IMR-90 (cell line): Measurements from ENCODE around the gene TM4SF1. TPM values are rescaled to one million over a fixed set of nuclear protein-coding genes. Genes with fewer than 3 reads are reported as not detected.

Experiments
- ATAC-seq: fragments of 200-7000 bp; cut with Tn5 transposase; 2 replicates; pipeline ENCODE4 v1.9.1; 2020; ENCODE audit warnings: low read depth, mild to moderate bottlenecking, moderate library complexity
- BruUV-seq: library from RNA; stranded (reverse); fragments of 400-500 nt; replicated peaks from 2 replicates; lab custom pipeline; 2021; lab: Mats Ljungman, UMichigan
- CTCF ChIA-PET: fragments of 300-600 bp; formaldehyde crosslinking; extraction: SDS; loops from one replicate; lab custom pipeline; 2021; ENCODE audit warnings: antibody characterized with exemption; lab: Yijun Ruan, JAX
- POLR2A ChIA-PET: fragments of 300-600 bp; sonication (Branson Sonifier 250); formaldehyde crosslinking; loops from one replicate; lab custom pipeline; 2022; ENCODE audit warnings: antibody characterized with exemption; ENCODE audit not compliant: unreplicated experiment; lab: Charles Lee
- DNase-seq: peaks from one replicate; pipeline ENCODE4 v3.0.0; 2013
- H2AFZ ChIP-seq: replicated peaks from 2 replicates; pipeline ENCODE3; 2013; ENCODE audit warnings: low read length, mild to moderate bottlenecking; ENCODE audit not compliant: poor library complexity
- H2AK5ac ChIP-seq: 2 replicates; pipeline ENCODE4 v1.6.1; 2013; ENCODE audit warnings: low read depth, low read length, inconsistent platforms
- H2AK9ac ChIP-seq: replicated peaks from 2 replicates; pipeline ENCODE3; 2013; ENCODE audit warnings: mild to moderate bottlenecking, low read depth, low read length, moderate library complexity; ENCODE audit not compliant: poor library complexity
- H2BK120ac ChIP-seq: 2 replicates; pipeline ENCODE4 v1.6.1; 2013; ENCODE audit warnings: low read depth, low read length, inconsistent platforms
- H2BK15ac ChIP-seq: 3 replicates; pipeline ENCODE4 v1.6.1; 2013; ENCODE audit warnings: low read depth, low read length, inconsistent platforms
- H2BK20ac ChIP-seq: 2 replicates; pipeline ENCODE4 v1.6.1; 2013; ENCODE audit warnings: low read depth, mild to moderate bottlenecking, inconsistent platforms, low read length, moderate library complexity
- H2BK5ac ChIP-seq: 2 replicates; pipeline ENCODE4 v1.6.1; 2013; ENCODE audit warnings: mild to moderate bottlenecking, low read depth, low read length, inconsistent platforms; ENCODE audit not compliant: poor library complexity, severe bottlenecking
- H3K14ac ChIP-seq: replicated peaks from 2 replicates; pipeline ENCODE4 v1.6.1; 2013; ENCODE audit warnings: low read depth, low read length, inconsistent platforms
- H3K18ac ChIP-seq: 2 replicates; pipeline ENCODE4 v1.6.1; 2013; ENCODE audit warnings: low read depth, low read length, control low read depth
- H3K23ac ChIP-seq: 2 replicates; pipeline ENCODE4 v1.6.1; 2013; ENCODE audit warnings: low read depth, low read length, inconsistent platforms
- H3K27ac ChIP-seq: 2 replicates; pipeline ENCODE4 v1.5.1; 2013; ENCODE audit warnings: mild to moderate bottlenecking, control low read depth, low read length; ENCODE audit not compliant: insufficient read depth
- H3K27me3 ChIP-seq: 2 replicates; pipeline ENCODE4 v1.6.1; 2013; ENCODE audit warnings: low read length; ENCODE audit not compliant: control insufficient read depth, insufficient read depth
- H3K36me3 ChIP-seq: 2 replicates; pipeline ENCODE4 v1.6.1; 2013; ENCODE audit warnings: low read length, mixed read lengths; ENCODE audit not compliant: control insufficient read depth, insufficient read depth
- H3K4ac ChIP-seq: 2 replicates; pipeline ENCODE4 v1.6.1; 2013; ENCODE audit warnings: low read depth, low read length, inconsistent platforms
- H3K4me1 ChIP-seq: 2 replicates; pipeline ENCODE4 v1.6.1; 2013; ENCODE audit warnings: low read length, mixed read lengths; ENCODE audit not compliant: control insufficient read depth, insufficient read depth
- H3K4me2 ChIP-seq: 2 replicates; pipeline ENCODE4 v1.6.1; 2013; ENCODE audit warnings: low read depth, mild to moderate bottlenecking, control low read depth, low read length, moderate library complexity
- H3K4me3 ChIP-seq: 2 replicates; pipeline ENCODE4 v1.5.1; 2013; ENCODE audit warnings: low read depth, mild to moderate bottlenecking, control low read depth, low read length, moderate library complexity; ENCODE audit not compliant: insufficient read depth
- H3K56ac ChIP-seq: 2 replicates; pipeline ENCODE4 v1.6.1; 2013; ENCODE audit warnings: low read length, inconsistent platforms; ENCODE audit not compliant: insufficient read depth; ENCODE audit errors: extremely low read depth
- H3K79me1 ChIP-seq, 2 experiments: 2 replicates each; pipeline ENCODE4 v1.6.1; 2013; ENCODE audit warnings: low read length in 2 of 2, inconsistent platforms in 1 of 2, low read depth in 1 of 2
- H3K9ac ChIP-seq: 2 replicates; pipeline ENCODE4 v1.6.1; 2013; ENCODE audit warnings: low read depth, low read length, control low read depth
- H3K9me1 ChIP-seq: 2 replicates; pipeline ENCODE4 v1.6.1; 2013; ENCODE audit warnings: low read length, inconsistent platforms; ENCODE audit not compliant: insufficient read depth
- H3K9me3 ChIP-seq: 2 replicates; pipeline ENCODE4 v1.6.1; 2013; ENCODE audit warnings: low read length; ENCODE audit not compliant: control insufficient read depth, insufficient read depth
- H4K20me1 ChIP-seq: 2 replicates; pipeline ENCODE4 v1.6.1; 2013; ENCODE audit warnings: low read length, inconsistent platforms; ENCODE audit not compliant: insufficient read depth
- H4K5ac ChIP-seq: 2 replicates; pipeline ENCODE4 v1.6.1; 2013; ENCODE audit warnings: mild to moderate bottlenecking, low read depth, low read length, control low read depth
- H4K8ac ChIP-seq, 2 experiments: 2 replicates each; pipeline ENCODE4 v1.6.1; 2013; ENCODE audit warnings: low read depth in 2 of 2, low read length in 2 of 2, control low read depth in 1 of 2, inconsistent platforms in 1 of 2
- H4K91ac ChIP-seq: 2 replicates; pipeline ENCODE4 v1.6.1; 2013; ENCODE audit warnings: low read depth, low read length, inconsistent platforms; ENCODE audit not compliant: insufficient read depth
- CHD1 ChIP-seq: IDR thresholded peaks from 2 replicates; pipeline ENCODE4 v1.6.1; 2012; ENCODE audit warnings: low read depth, low read length, improper control_type of control experiment
- CTCF ChIP-seq: conservative IDR thresholded peaks from 2 replicates; pipeline ENCODE4 v1.5.1; 2012; ENCODE audit warnings: mild to moderate bottlenecking, low read depth, low read length, improper control_type of control experiment
- ELK1 ChIP-seq: fragments of 150-350 bp; IDR thresholded peaks from 2 replicates; pipeline ENCODE4 v1.6.1; 2016; ENCODE audit warnings: low read depth, mild to moderate bottlenecking, low read length, moderate library complexity, borderline replicate concordance
- FOS ChIP-seq: fragments of 150-350 bp; IDR thresholded peaks from 2 replicates; pipeline ENCODE4 v1.6.1; 2016; ENCODE audit warnings: low read depth, low read length
- MAFK ChIP-seq: IDR thresholded peaks from 2 replicates; pipeline ENCODE4 v1.6.1; 2012; ENCODE audit warnings: low read depth, low read length, improper control_type of control experiment
- MAZ ChIP-seq: IDR thresholded peaks from 2 replicates; pipeline ENCODE4 v1.6.1; 2012; ENCODE audit warnings: low read depth, mild to moderate bottlenecking, low read length, improper control_type of control experiment, moderate library complexity, borderline replicate concordance
- MXI1 ChIP-seq: IDR thresholded peaks from 2 replicates; pipeline ENCODE4 v1.6.1; 2012; ENCODE audit warnings: low read depth, mild to moderate bottlenecking, low read length, moderate library complexity, borderline replicate concordance
- NFE2L2 ChIP-seq: fragments of 150-350 bp; IDR thresholded peaks from 2 replicates; pipeline ENCODE4 v1.6.1; 2016; ENCODE audit warnings: low read depth, mild to moderate bottlenecking, low read length
- POLR2A ChIP-seq: IDR thresholded peaks from 2 replicates; pipeline ENCODE4 v1.6.1; 2012; ENCODE audit warnings: mild to moderate bottlenecking, low read depth, low read length
- RAD21 ChIP-seq: IDR thresholded peaks from 2 replicates; pipeline ENCODE4 v1.6.1; 2012; ENCODE audit warnings: low read length, improper control_type of control experiment
- RCOR1 ChIP-seq: IDR thresholded peaks from 2 replicates; pipeline ENCODE4 v1.6.1; 2012; ENCODE audit warnings: mild to moderate bottlenecking, low read length, improper control_type of control experiment; ENCODE audit not compliant: insufficient replicate concordance
- SMC3 ChIP-seq: fragments of 150-350 bp; IDR thresholded peaks from 2 replicates; pipeline ENCODE4 v1.6.1; 2016; ENCODE audit warnings: low read depth, mild to moderate bottlenecking, antibody characterized with exemption, low read length, moderate library complexity
- USF2 ChIP-seq: fragments of 150-350 bp; IDR thresholded peaks from 2 replicates; pipeline ENCODE4 v1.6.1; 2017; ENCODE audit warnings: mild to moderate bottlenecking, antibody characterized with exemption, low read length, low read depth
- dilution Hi-C: fragments of 300-500 bp; cut with HindIII; formaldehyde crosslinking; loops from one replicate; pipeline ENCODE4 v1.14.3; 2018; ENCODE audit warnings: low sequenced_read_pairs; ENCODE audit not compliant: unreplicated experiment
- in situ Hi-C: fragments of 300-500 bp; cut with MboI; formaldehyde crosslinking; loops from 3 replicates; pipeline ENCODE4 v1.14.3; 2019; ENCODE audit warnings: low sequenced_read_pairs, inconsistent platforms, mixed read lengths
- intact Hi-C: fragments of 100-400 bp; cut with micrococcal nuclease; formaldehyde crosslinking; loops from 2 replicates; pipeline ENCODE4 v1.10.0; 2022
- polyA plus RNA-seq, 3 experiments: library from polyadenylated mRNA; depleted of rRNA; stranded (reverse); fragments of >200 nt; gene quantifications; 2 replicates each; pipeline ENCODE4 v1.2.3, GENCODE V29; 2012; ENCODE audit warnings: low replicate concordance in 1 of 3
- total RNA-seq: library from RNA; depleted of rRNA; stranded (reverse); fragments of >200 nt; gene quantifications from 2 replicates; pipeline ENCODE4 v1.2.3, GENCODE V29; 2012

The TM4SF1 gene
- total and polyA plus RNA-seq, 2 of the 4 experiments (the other 2 are of a cell fraction): 232 to 302 TPM

GRCh38 chr3:149325581-149325980 lies 51.9 kb downstream of the TM4SF1 start (continued):
- no peak for TF ChIP-seq CHD1

- H4K91ac ChIP-seq: no peak overlapping the region
- no peak overlapping the region for H2BK15ac ChIP-seq
- H3K4me1 ChIP-seq: no peaks in the 10 kb centered on the region
- no peak overlapping the region for H2BK120ac ChIP-seq
- POLR2A ChIA-PET: no interaction called here
- H3K27me3 ChIP-seq: no peaks in the 10 kb centered on the region
- no peak overlapping the region for H3K14ac ChIP-seq
- no peaks in the 10 kb centered on the region for H3K9me1 ChIP-seq
- no peak for ATAC-seq
- H3K4me2 ChIP-seq: no peak overlapping the region
- no peak for DNase-seq
- H4K20me1 ChIP-seq: no peaks in the 10 kb centered on the region
- H3K27ac ChIP-seq: no peak overlapping the region
- CTCF ChIA-PET: no interaction called here
- no peaks in the 10 kb centered on the region for H3K79me1 ChIP-seq
- TF ChIP-seq POLR2A (no peak), ELK1 (no peak), USF2 (no peak), CTCF (no peak), SMC3 (no peak), FOS (no peak), NFE2L2 (no peak), CHD1 (no peak), MAFK (no peak), RAD21 (no peak), MXI1 (no peak), MAZ (no peak), RCOR1 (no peak)
- no peak overlapping the region for H3K23ac ChIP-seq
- no peak overlapping the region for H2AK5ac ChIP-seq
- no peak overlapping the region for H2AFZ ChIP-seq
- H2BK20ac ChIP-seq: 0 out of 2 replicates have a peak overlapping the region, but pooled peaks have one; percentile 19
- no peak overlapping the region for H2AK9ac ChIP-seq
- H3K9me3 ChIP-seq: no peaks in the 10 kb centered on the region
- H3K4ac ChIP-seq: no peak overlapping the region
- no peak overlapping the region for H3K18ac ChIP-seq
- H2BK5ac ChIP-seq: no peak overlapping the region
- no TSS peak for BruUV-seq
- H3K56ac ChIP-seq: no peak overlapping the region
- no peaks in the 10 kb centered on the region for H3K36me3 ChIP-seq
- H4K8ac ChIP-seq: no peak overlapping the region
- dilution Hi-C loops (no loop called here), in situ Hi-C loops (no loop called here), intact Hi-C loops (no loop called here)
- no peak overlapping the region for H3K9ac ChIP-seq
- H4K5ac ChIP-seq: no peak overlapping the region
- no peak overlapping the region for H3K4me3 ChIP-seq
These were observed 53.1 kb downstream of the TM4SF1 start for GRCh38 chr3:149324332-149324731.
